KMS-11 (cell line): ENCODE data around the gene SCFD2.

Experiments
- H2AFZ ChIP-seq: fragments of 200-600 bp; sonication (generic); 2 replicates; pipeline ENCODE4 v1.6.1; 2016; ENCODE audit warnings: antibody characterized with exemption, mixed run types, low read depth
- H3K27ac ChIP-seq: fragments of 200-600 bp; sonication (generic); 2 replicates; pipeline ENCODE4 v1.6.1; 2016; ENCODE audit warnings: mild to moderate bottlenecking, mixed run types
- H3K27me3 ChIP-seq: fragments of 200-600 bp; sonication (generic); 2 replicates; pipeline ENCODE4 v1.6.1; 2017; ENCODE audit warnings: mild to moderate bottlenecking, low read depth, mixed run types, moderate library complexity; ENCODE audit not compliant: insufficient read depth
- H3K36me3 ChIP-seq: fragments of 200-600 bp; sonication (generic); 2 replicates; pipeline ENCODE4 v1.6.1; 2017; ENCODE audit warnings: mild to moderate bottlenecking, mixed run types; ENCODE audit not compliant: insufficient read depth
- H3K4me1 ChIP-seq: fragments of 200-600 bp; sonication (generic); 2 replicates; pipeline ENCODE4 v1.6.1; 2016; ENCODE audit warnings: mild to moderate bottlenecking, low read depth, mixed run types; ENCODE audit not compliant: poor library complexity, severe bottlenecking
- H3K4me2 ChIP-seq: fragments of 200-600 bp; sonication (generic); 2 replicates; pipeline ENCODE4 v1.7.0; 2016; ENCODE audit warnings: mild to moderate bottlenecking, mixed run types
- H3K4me3 ChIP-seq: fragments of 200-600 bp; sonication (generic); IDR thresholded peaks from 2 replicates; pipeline ENCODE4 v1.6.1; 2017; ENCODE audit warnings: low read depth, low read length, mixed read lengths; ENCODE audit not compliant: insufficient read depth
- H3K79me2 ChIP-seq: fragments of 200-600 bp; sonication (generic); 2 replicates; pipeline ENCODE4 v1.6.1; 2016; ENCODE audit warnings: low read depth, mixed run types; ENCODE audit not compliant: insufficient read depth
- H3K9ac ChIP-seq: fragments of 200-600 bp; sonication (generic); 2 replicates; pipeline ENCODE4 v1.6.1; 2016; ENCODE audit warnings: mild to moderate bottlenecking, mixed run types
- H4K20me1 ChIP-seq: fragments of 200-600 bp; sonication (generic); 2 replicates; pipeline ENCODE4 v1.6.1; 2016; ENCODE audit warnings: mild to moderate bottlenecking, mixed run types; ENCODE audit not compliant: insufficient read depth
- CTCF ChIP-seq: fragments of 200-600 bp; sonication (generic); conservative IDR thresholded peaks from 2 replicates; pipeline ENCODE4 v1.6.1; 2017; ENCODE audit warnings: low read depth, mild to moderate bottlenecking, antibody characterized with exemption, low read length, moderate library complexity, mixed read lengths

SCFD2 gene

GRCh38 chr4:53123819-53124218, 242.0 kb downstream of the SCFD2 start:
- H2AFZ ChIP-seq: no peak overlapping the region
- no peaks in the 10 kb centered on the region for H3K4me1 ChIP-seq
- no peaks in the 10 kb centered on the region for H4K20me1 ChIP-seq
- H3K79me2 ChIP-seq: no peaks in the 10 kb centered on the region
- no peak overlapping the region for H3K4me3 ChIP-seq
- H3K9ac ChIP-seq: no peak overlapping the region
- no peaks in the 10 kb centered on the region for H3K36me3 ChIP-seq
- no peak overlapping the region for H3K4me2 ChIP-seq
- TF ChIP-seq CTCF: no peak
- H3K27ac ChIP-seq: no peak overlapping the region
- no peaks in the 10 kb centered on the region for H3K27me3 ChIP-seq

GRCh38 chr4:53123171-53123570, 242.7 kb downstream of the SCFD2 start:
- Histone ChIP-seq H3K4me1 (no peaks in the 10 kb centered on the region), H3K27me3 (no peaks in the 10 kb centered on the region), H3K36me3 (no peaks in the 10 kb centered on the region), H3K4me2 (no peak overlapping the region), H2AFZ (no peak overlapping the region), H3K9ac (no peak overlapping the region), H4K20me1 (no peaks in the 10 kb centered on the region), H3K79me2 (no peaks in the 10 kb centered on the region), H3K27ac (no peak overlapping the region), H3K4me3 (no peak overlapping the region)
- TF ChIP-seq CTCF: no peak

GRCh38 chr4:53122280-53123116, 243.4 kb downstream of the SCFD2 start:
- no peak for TF ChIP-seq CTCF

GRCh38 chr4:53121264-53121865, 244.5 kb downstream of the SCFD2 start:
- Histone ChIP-seq H3K4me1 (no peaks in the 10 kb centered on the region), H3K4me3 (no peak overlapping the region), H3K27me3 (no peaks in the 10 kb centered on the region), H2AFZ (no peak overlapping the region), H3K36me3 (no peaks in the 10 kb centered on the region), H3K79me2 (no peaks in the 10 kb centered on the region), H3K9ac (no peak overlapping the region), H3K27ac (no peak overlapping the region), H4K20me1 (no peaks in the 10 kb centered on the region), H3K4me2 (no peak overlapping the region)
- no peak for TF ChIP-seq CTCF

More at GRCh38 chr4:53122280-53123116, 243.4 kb downstream of the SCFD2 start:
- no peak overlapping the region for H2AFZ ChIP-seq
- no peak overlapping the region for H3K4me2 ChIP-seq
- no peak overlapping the region for H3K9ac ChIP-seq
- no peaks in the 10 kb centered on the region for H3K4me1 ChIP-seq
- H3K4me3 ChIP-seq: no peak overlapping the region
- H3K27me3 ChIP-seq: no peaks in the 10 kb centered on the region
- no peaks in the 10 kb centered on the region for H4K20me1 ChIP-seq
- H3K36me3 ChIP-seq: no peaks in the 10 kb centered on the region
- H3K27ac ChIP-seq: no peak overlapping the region
- H3K79me2 ChIP-seq: no peaks in the 10 kb centered on the region
